ENCODE results near the gene SYTL5. TPM values are rescaled to one million over a fixed set of nuclear protein-coding genes. Genes with fewer than 3 reads are reported as not detected.

Gene SYTL5
- total and polyA plus RNA-seq, 2 experiments from 2014 or later, result not detected

GRCh38 chrX:37997096-37997495, 9.3 kb upstream of the SYTL5 start:
- H3F3A ChIP-seq (ENCODE audit: insufficient read depth), result no peaks in the 10 kb centered on the region
- WGBS, 2 experiments (ENCODE audit: low coverage in 1 of 2, low lambda C conversion rate in 2 of 2, missing lambda C conversion rate in 2 of 2), result 95 to 97% methylated on average over 5 to 6 of the region's 8 CpGs

GRCh38 chrX:37998586-37999262, 7.6 kb upstream of the SYTL5 start:
- H3F3A ChIP-seq (ENCODE audit: insufficient read depth), result no peaks in the 10 kb centered on the region
- no peak overlapping the region for H3K9ac ChIP-seq
- H3K4me2 ChIP-seq (ENCODE audit: unreplicated experiment), result no peak overlapping the region
- H3K9me3 ChIP-seq (ENCODE audit: low read depth), result no peaks in the 10 kb centered on the region
- H3K27ac ChIP-seq, result no peak overlapping the region
- H3K27me3 ChIP-seq (replicated peaks; ENCODE audit: insufficient read depth), result no peaks in the 10 kb centered on the region
- WGBS, 2 experiments (ENCODE audit: low coverage in 1 of 2, low lambda C conversion rate in 2 of 2, missing lambda C conversion rate in 2 of 2), result 49 to 62% methylated on average over 6 to 7 of the region's 7 CpGs
- no peak overlapping the region for H3K4me3 ChIP-seq
- no peak for TF ChIP-seq EZH2 (IDR thresholded peaks at IDR 0.05; ENCODE audit: insufficient read depth, poor library complexity, severe bottlenecking)
- no peak for TF ChIP-seq EZH2phosphoT487 (IDR thresholded peaks at IDR 0.05; ENCODE audit: insufficient read depth, low read depth)
- H4K20me1 ChIP-seq (ENCODE audit: insufficient read depth), result no peaks in the 10 kb centered on the region
- DNase-seq, result peak; percentile 78
- no peaks in the 10 kb centered on the region for H3K36me3 ChIP-seq (ENCODE audit: low read depth)
- no peaks in the 10 kb centered on the region for H3K9me2 ChIP-seq (ENCODE audit: insufficient read depth)
- peaks cover 7% of the 10 kb centered on the region; the same call in 1 of the 2 replicates for H3K4me1 ChIP-seq (ENCODE audit: insufficient read depth)
- H2AFZ ChIP-seq, result no peak overlapping the region
- H3K79me2 ChIP-seq (ENCODE audit: insufficient read depth), result no peaks in the 10 kb centered on the region
- in situ Hi-C loops (cut with MboI), result no loop called here

More at GRCh38 chrX:37997096-37997495, 9.3 kb upstream of the SYTL5 start:
- Histone ChIP-seq H3K9me2 (ENCODE audit: insufficient read depth) (no peaks in the 10 kb centered on the region), H3K9me3 (ENCODE audit: low read depth) (no peaks in the 10 kb centered on the region), H2AFZ (no peak overlapping the region), H3K27me3 (replicated peaks; ENCODE audit: insufficient read depth) (no peaks in the 10 kb centered on the region), H3K4me1 (ENCODE audit: insufficient read depth) (peaks cover 7% of the 10 kb centered on the region; the same call in 1 of the 2 replicates), H3K79me2 (ENCODE audit: insufficient read depth) (no peaks in the 10 kb centered on the region), H3K9ac (no peak overlapping the region), H3K4me3 (no peak overlapping the region), H3K36me3 (ENCODE audit: low read depth) (no peaks in the 10 kb centered on the region), H3K4me2 (ENCODE audit: unreplicated experiment) (no peak overlapping the region), H4K20me1 (ENCODE audit: insufficient read depth) (no peaks in the 10 kb centered on the region), H3K27ac (no peak overlapping the region)
- no peak for DNase-seq
- in situ Hi-C loops (cut with MboI), result no loop called here
- TF ChIP-seq EZH2 (IDR thresholded peaks at IDR 0.05; ENCODE audit: insufficient read depth, poor library complexity, severe bottlenecking), result no peak
- TF ChIP-seq EZH2phosphoT487 (IDR thresholded peaks at IDR 0.05; ENCODE audit: insufficient read depth, low read depth), result no peak

- no peaks in the 10 kb centered on the region for H3K9me3 ChIP-seq (ENCODE audit: low read depth)
- TF ChIP-seq EZH2 (IDR thresholded peaks at IDR 0.05; ENCODE audit: insufficient read depth, poor library complexity, severe bottlenecking), result no peak
- no peak for TF ChIP-seq EZH2phosphoT487 (IDR thresholded peaks at IDR 0.05; ENCODE audit: insufficient read depth, low read depth)
- no peak overlapping the region for H3K4me3 ChIP-seq
- no peak for DNase-seq
- no peak overlapping the region for H3K9ac ChIP-seq
- H2AFZ ChIP-seq, result no peak overlapping the region
- H4K20me1 ChIP-seq (ENCODE audit: insufficient read depth), result no peaks in the 10 kb centered on the region
- H3K79me2 ChIP-seq (ENCODE audit: insufficient read depth), result no peaks in the 10 kb centered on the region
- H3K36me3 ChIP-seq (ENCODE audit: low read depth), result no peaks in the 10 kb centered on the region
- H3K4me1 ChIP-seq (ENCODE audit: insufficient read depth), result peaks cover 7% of the 10 kb centered on the region; the same call in 1 of the 2 replicates
- WGBS, 2 experiments (ENCODE audit: low coverage in 1 of 2, low lambda C conversion rate in 2 of 2, missing lambda C conversion rate in 2 of 2), result 88 to 94% methylated on average over 8 to 10 of the region's 17 CpGs
- H3F3A ChIP-seq (ENCODE audit: insufficient read depth), result no peaks in the 10 kb centered on the region
- H3K9me2 ChIP-seq (ENCODE audit: insufficient read depth), result no peaks in the 10 kb centered on the region
- H3K27me3 ChIP-seq (replicated peaks; ENCODE audit: insufficient read depth), result no peaks in the 10 kb centered on the region
- in situ Hi-C loops (cut with MboI), result no loop called here
- H3K4me2 ChIP-seq (ENCODE audit: unreplicated experiment), result no peak overlapping the region
- H3K27ac ChIP-seq, result no peak overlapping the region
These were observed 5.6 kb upstream of the SYTL5 start for GRCh38 chrX:38000706-38001105.

- no peaks in the 10 kb centered on the region for H3K79me2 ChIP-seq (ENCODE audit: insufficient read depth)
- 0 out of 2 replicates have a peak, but pooled peaks cover 3% of the 10 kb centered on the region for H3K4me1 ChIP-seq (ENCODE audit: insufficient read depth)
- no peaks in the 10 kb centered on the region for H3K27me3 ChIP-seq (replicated peaks; ENCODE audit: insufficient read depth)
- no peak overlapping the region for H3K4me3 ChIP-seq
- no peak for TF ChIP-seq EZH2 (IDR thresholded peaks at IDR 0.05; ENCODE audit: insufficient read depth, poor library complexity, severe bottlenecking)
- TF ChIP-seq EZH2phosphoT487 (IDR thresholded peaks at IDR 0.05; ENCODE audit: insufficient read depth, low read depth), result no peak
- WGBS, 2 experiments (ENCODE audit: low coverage in 1 of 2, low lambda C conversion rate in 2 of 2, missing lambda C conversion rate in 2 of 2), result 44% methylated on average over 3 of the region's 3 CpGs
- H2AFZ ChIP-seq, result no peak overlapping the region
- no peak overlapping the region for H3K4me2 ChIP-seq (ENCODE audit: unreplicated experiment)
- H3F3A ChIP-seq (ENCODE audit: insufficient read depth), result no peaks in the 10 kb centered on the region
- no peak overlapping the region for H3K9ac ChIP-seq
- DNase-seq, result no peak
- in situ Hi-C loops (cut with MboI), result no loop called here
- H3K9me3 ChIP-seq (ENCODE audit: low read depth), result no peaks in the 10 kb centered on the region
- no peaks in the 10 kb centered on the region for H4K20me1 ChIP-seq (ENCODE audit: insufficient read depth)
- H3K9me2 ChIP-seq (ENCODE audit: insufficient read depth), result no peaks in the 10 kb centered on the region
- no peak overlapping the region for H3K27ac ChIP-seq
- no peaks in the 10 kb centered on the region for H3K36me3 ChIP-seq (ENCODE audit: low read depth)
These were observed 2.3 kb upstream of the SYTL5 start for GRCh38 chrX:38004046-38004445.

All from GM23248 (cell line).